Stimulated activated naive B cell treated with anti-CD40 and anti-IgM and Interleukin-4, amounts not matched to agents 10 μg/mL and 1 μg/mL and 100 μg/mL, for 72 hours (primary cell): Measurements from ENCODE around the gene MANF.

Source experiments
- ATAC-seq, 2 donors: fragments of 150-1000 bp; cut with Tn5 transposase; replicated peaks; 2 replicates each; pipeline ENCODE4 v1.10.0; 2021; ENCODE audit warnings: moderate library complexity in 1 of 2
- DNase-seq: peaks from one replicate; pipeline ENCODE4 v3.0.0; 2021
- H3K27ac Mint-ChIP-seq: one replicate; pipeline ENCODE4 v1.8.0; 2022; ENCODE audit warnings: mild to moderate bottlenecking, mixed read lengths
- H3K27me3 Mint-ChIP-seq, 2 donors: one replicate each; pipeline ENCODE4 v1.8.0; 2022; ENCODE audit warnings: mixed read lengths in 2 of 2
- H3K36me3 Mint-ChIP-seq, 2 donors: one replicate each; pipeline ENCODE4 v1.8.0; 2022; ENCODE audit warnings: mixed read lengths in 2 of 2, mild to moderate bottlenecking in 1 of 2
- H3K4me1 Mint-ChIP-seq, 2 donors: one replicate each; pipeline ENCODE4 v1.8.0; 2022; ENCODE audit warnings: mixed read lengths in 2 of 2, mild to moderate bottlenecking in 1 of 2
- H3K4me3 Mint-ChIP-seq, 2 donors: one replicate each; pipeline ENCODE4 v1.8.0; 2022; ENCODE audit warnings: mild to moderate bottlenecking in 2 of 2, mixed read lengths in 2 of 2, moderate library complexity in 1 of 2
- H3K9me3 Mint-ChIP-seq, 2 donors: one replicate each; pipeline ENCODE4 v1.8.0; 2022; ENCODE audit warnings: mixed read lengths in 2 of 2, mild to moderate bottlenecking in 1 of 2

The MANF gene

GRCh38 chr3:51390246-51391074 lies 5.4 kb downstream of the MANF start:
- Mint-ChIP-seq H3K4me3 (peak overlapping the region; percentile 66 to 87), H3K36me3 (peaks cover 42 to 60% of the 10 kb centered on the region in 2 donors), H3K27ac (peak overlapping the region; percentile 86), H3K27me3 (no peaks in the 10 kb centered on the region), H3K9me3 (no peaks in the 10 kb centered on the region), H3K4me1 (peaks cover 56 to 85% of the 10 kb centered on the region in 2 donors)
- no peak for DNase-seq
- ATAC-seq: peak; percentile 8

- peak; percentile 95 for ATAC-seq
- Mint-ChIP-seq H3K27me3 (no peaks in the 10 kb centered on the region), H3K4me3 (peak within 1 kb of the TSS; percentile 86 to 87), H3K9me3 (no peaks in the 10 kb centered on the region), H3K27ac (peak within 1 kb of the TSS; percentile 93), H3K36me3 (peaks cover 42 to 60% of the 10 kb centered on the region in 2 donors), H3K4me1 (peaks cover 54 to 85% of the 10 kb centered on the region in 2 donors)
- DNase-seq: peak; percentile 96
Measured at GRCh38 chr3:51391075-51391565, 6.0 kb downstream of the MANF start, which contains the start of gene RBM15B. Gene RBM15B, plus strand, starts transcription at chr3:51391285. Its CDS starts 115 bp downstream, at chr3:51391400.

GRCh38 chr3:51391566-51392354 lies 6.7 kb downstream of the MANF start:
- Mint-ChIP-seq H3K4me3 (peak overlapping the region; percentile 86 to 87), H3K27me3 (no peaks in the 10 kb centered on the region), H3K27ac (peak overlapping the region; percentile 93), H3K9me3 (no peaks in the 10 kb centered on the region), H3K36me3 (peaks cover 37 to 60% of the 10 kb centered on the region in 2 donors), H3K4me1 (peaks cover 55 to 85% of the 10 kb centered on the region in 2 donors)
- DNase-seq (peak; percentile 29), ATAC-seq (peak; percentile 14 to 33)

GRCh38 chr3:51392355-51393133 lies 7.5 kb downstream of the MANF start:
- Mint-ChIP-seq H3K36me3 (peaks cover 37 to 64% of the 10 kb centered on the region in 2 donors), H3K27me3 (no peaks in the 10 kb centered on the region), H3K27ac (peak overlapping the region; percentile 93), H3K4me3 (peak overlapping the region; percentile 86 to 87), H3K9me3 (no peaks in the 10 kb centered on the region), H3K4me1 (peaks cover 52 to 79% of the 10 kb centered on the region in 2 donors)
- no peak for DNase-seq
- ATAC-seq: no peak

- peaks cover 47 to 73% of the 10 kb centered on the region in 2 donors for H3K4me1 Mint-ChIP-seq
- ATAC-seq (no peak), DNase-seq (no peak)
- peak overlapping the region; percentile 40 to 87 for H3K4me3 Mint-ChIP-seq
- H3K27me3 Mint-ChIP-seq: no peaks in the 10 kb centered on the region
- H3K36me3 Mint-ChIP-seq: peaks cover 33 to 59% of the 10 kb centered on the region in 2 donors
- H3K27ac Mint-ChIP-seq: peak overlapping the region; percentile 93
- H3K9me3 Mint-ChIP-seq: no peaks in the 10 kb centered on the region
Measured at GRCh38 chr3:51393134-51393495, 8.0 kb downstream of the MANF start.

GRCh38 chr3:51393564-51393963 lies 8.5 kb downstream of the MANF start:
- Mint-ChIP-seq H3K4me3 (peak overlapping the region in 1 of 2 donors; percentile 59), H3K9me3 (no peaks in the 10 kb centered on the region), H3K36me3 (peaks cover 32 to 56% of the 10 kb centered on the region in 2 donors), H3K4me1 (peaks cover 44 to 69% of the 10 kb centered on the region in 2 donors), H3K27ac (peak overlapping the region; percentile 93), H3K27me3 (no peaks in the 10 kb centered on the region)
- ATAC-seq (no peak), DNase-seq (no peak)

GRCh38 chr3:51394541-51394940 lies 9.4 kb downstream of the MANF start:
- Mint-ChIP-seq H3K36me3 (peaks cover 26 to 46% of the 10 kb centered on the region in 2 donors), H3K27ac (peak overlapping the region; percentile 89), H3K4me3 (peak overlapping the region; percentile 37 to 46), H3K4me1 (peaks cover 39 to 59% of the 10 kb centered on the region in 2 donors), H3K27me3 (no peaks in the 10 kb centered on the region), H3K9me3 (no peaks in the 10 kb centered on the region)
- DNase-seq (no peak), ATAC-seq (no peak)

- Mint-ChIP-seq H3K4me1 (peaks cover 33 to 48% of the 10 kb centered on the region in 2 donors), H3K4me3 (no peak overlapping the region), H3K9me3 (no peaks in the 10 kb centered on the region), H3K27me3 (no peaks in the 10 kb centered on the region), H3K27ac (peak overlapping the region; percentile 89), H3K36me3 (peaks cover 24 to 49% of the 10 kb centered on the region in 2 donors)
- DNase-seq (no peak), ATAC-seq (no peak)
Measured at GRCh38 chr3:51395493-51396213, 10.6 kb downstream of the MANF start.

- Mint-ChIP-seq H3K4me3 (no peak overlapping the region), H3K36me3 (peaks cover 24 to 48% of the 10 kb centered on the region in 2 donors), H3K27ac (peak overlapping the region; percentile 87), H3K27me3 (no peaks in the 10 kb centered on the region), H3K9me3 (no peaks in the 10 kb centered on the region), H3K4me1 (peaks cover 31 to 44% of the 10 kb centered on the region in 2 donors)
- DNase-seq (no peak), ATAC-seq (no peak)
Measured at GRCh38 chr3:51396401-51396800, 11.3 kb downstream of the MANF start.

GRCh38 chr3:51397392-51397791 lies 12.3 kb downstream of the MANF start:
- Mint-ChIP-seq H3K36me3 (peaks cover 22 to 57% of the 10 kb centered on the region in 2 donors), H3K27ac (peak overlapping the region; percentile 68), H3K27me3 (no peaks in the 10 kb centered on the region), H3K4me1 (peaks cover 29 to 44% of the 10 kb centered on the region in 2 donors), H3K4me3 (no peak overlapping the region), H3K9me3 (no peaks in the 10 kb centered on the region)
- DNase-seq (no peak), ATAC-seq (no peak)

GRCh38 chr3:51398595-51399310 lies 13.7 kb downstream of the MANF start:
- Mint-ChIP-seq H3K9me3 (no peaks in the 10 kb centered on the region), H3K4me3 (no peak overlapping the region), H3K27ac (no peak overlapping the region), H3K36me3 (peaks cover 24 to 57% of the 10 kb centered on the region in 2 donors), H3K4me1 (peaks cover 25 to 32% of the 10 kb centered on the region in 2 donors), H3K27me3 (no peaks in the 10 kb centered on the region)
- ATAC-seq: no peak
- DNase-seq: no peak

GRCh38 chr3:51400166-51400565 lies 15.1 kb downstream of the MANF start:
- no peaks in the 10 kb centered on the region for H3K27me3 Mint-ChIP-seq
- peaks cover 11 to 18% of the 10 kb centered on the region in 2 donors for H3K4me1 Mint-ChIP-seq
- H3K27ac Mint-ChIP-seq: peak overlapping the region; percentile 16
- no peaks in the 10 kb centered on the region for H3K9me3 Mint-ChIP-seq
- ATAC-seq (no peak), DNase-seq (no peak)
- H3K4me3 Mint-ChIP-seq: no peak overlapping the region
- H3K36me3 Mint-ChIP-seq: peaks cover 16 to 47% of the 10 kb centered on the region in 2 donors

- H3K4me1 Mint-ChIP-seq: peaks cover 2 to 4% of the 10 kb centered on the region in 2 donors
- no peaks in the 10 kb centered on the region for H3K27me3 Mint-ChIP-seq
- H3K9me3 Mint-ChIP-seq: no peaks in the 10 kb centered on the region
- DNase-seq: no peak
- H3K4me3 Mint-ChIP-seq: no peak overlapping the region
- H3K36me3 Mint-ChIP-seq: peaks cover 19 to 44% of the 10 kb centered on the region in 2 donors
- H3K27ac Mint-ChIP-seq: no peak overlapping the region
- ATAC-seq: no peak
Measured at GRCh38 chr3:51401735-51402134, 16.6 kb downstream of the MANF start.
